Endometrial microvascular endothelial cells (primary cell): ENCODE results near the gene NUDT19. TPM values are rescaled to one million over a fixed set of nuclear protein-coding genes. Genes with fewer than 3 reads are reported as not detected.
"Not testable (repeated sequence)": the region's sequence is repeated elsewhere in the genome, so short reads cannot be mapped to it uniquely, and the experiment has no call there.

Experiments
- in situ Hi-C: cut with HindIII; loops from 2 replicates; pipeline ENCODE4 v1.10.0; 2017; ENCODE audit warnings: low sequenced_read_pairs, low pct_unique_long_range_greater_than_20kb; ENCODE audit errors: inconsistent ontology term
- total RNA-seq: library from RNA; depleted of rRNA; stranded (reverse); fragments of >200 nt; gene quantifications from one replicate; pipeline ENCODE4 v1.2.3, GENCODE V29; 2015; ENCODE audit errors: inconsistent ontology term

The NUDT19 gene
- total RNA-seq, 1 donor from 2014 or later, result 20.3 TPM

DNA sequence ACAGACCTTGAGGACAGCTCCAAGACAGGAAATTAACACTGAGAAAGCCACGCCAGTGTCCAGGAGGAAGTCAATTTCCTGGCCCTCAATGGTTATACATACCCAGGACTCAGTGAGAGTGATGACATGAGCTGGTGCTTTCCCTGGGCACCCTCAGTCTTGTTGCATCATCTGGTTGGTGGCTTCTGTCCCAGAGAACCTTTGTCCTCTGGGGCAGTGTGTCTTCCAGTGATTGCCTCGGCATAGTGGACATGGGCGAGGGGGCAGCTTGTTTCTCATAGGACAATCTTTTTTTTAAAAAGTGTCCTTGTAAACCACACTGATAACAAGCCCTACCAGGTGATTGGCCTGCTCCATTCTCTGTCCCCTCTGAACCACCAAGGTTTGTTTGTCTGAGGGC lies 5.2 kb downstream of the NUDT19 start:
- in situ Hi-C loops, result not testable (repeated sequence)

GRCh38 chr19:32700129-32700528 lies 8.5 kb downstream of the NUDT19 start:
- in situ Hi-C loops, result not testable (repeated sequence)

DNA sequence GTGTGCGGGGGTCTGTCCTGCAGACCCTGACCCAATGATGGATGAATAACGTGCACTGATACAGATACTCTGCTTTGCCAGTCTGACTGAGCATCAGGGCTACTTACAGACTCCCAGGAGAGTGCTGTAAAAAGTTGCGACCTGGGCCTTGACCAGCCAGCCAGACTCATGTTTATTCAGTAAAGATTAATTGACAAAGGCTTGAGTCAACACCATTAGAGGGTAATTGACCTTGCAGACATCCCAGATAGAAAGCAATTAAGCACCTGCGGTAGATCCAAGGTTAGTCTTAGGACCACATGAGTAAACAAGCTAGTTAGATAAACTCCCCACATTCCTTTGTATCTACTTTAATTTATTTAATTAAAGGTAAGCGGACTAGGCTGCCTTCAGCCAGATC lies 10.4 kb downstream of the NUDT19 start:
- in situ Hi-C loops, result no loop called here

DNA sequence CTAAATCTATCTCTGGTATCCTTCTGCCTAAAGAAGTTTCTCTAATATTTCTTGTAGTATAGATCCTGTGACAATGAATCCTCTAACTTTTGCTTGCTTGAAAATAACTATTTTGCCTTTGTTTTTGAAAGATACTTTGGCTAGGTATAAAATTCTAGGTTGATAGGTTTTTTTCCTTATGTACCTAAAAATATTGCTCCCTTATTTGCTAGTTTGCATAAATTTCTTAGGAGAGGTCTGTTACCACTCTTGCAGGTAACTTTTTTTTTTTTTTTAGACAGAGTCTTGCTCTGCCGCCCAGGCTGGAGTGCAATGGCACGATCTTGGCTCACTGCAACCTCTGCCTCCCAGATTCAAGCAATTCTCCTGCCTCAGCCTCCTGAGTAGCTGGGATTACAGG lies 12.4 kb downstream of the NUDT19 start:
- in situ Hi-C loops, result not testable (repeated sequence)

DNA sequence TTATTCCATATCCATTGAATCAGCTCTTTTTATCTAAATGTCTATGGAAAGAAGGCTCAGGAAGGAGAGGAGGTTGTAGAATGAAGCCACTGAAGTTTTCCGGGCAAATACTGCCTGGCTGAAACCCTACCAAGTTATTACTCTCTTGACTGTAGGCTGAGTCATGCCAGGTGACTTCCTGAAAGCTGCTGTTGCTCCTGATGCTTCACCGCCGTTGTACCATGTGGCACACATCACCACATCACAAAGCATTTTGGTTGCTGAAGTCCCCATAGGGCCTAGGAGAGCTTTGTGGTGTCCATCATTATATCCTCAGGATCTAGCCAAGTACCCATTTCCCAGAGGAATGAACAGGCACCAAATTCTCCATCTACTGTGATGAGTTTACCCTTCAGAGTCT lies 16.8 kb downstream of the NUDT19 start:
- in situ Hi-C loops, result no loop called here

GRCh38 chr19:32709032-32709431 lies 17.4 kb downstream of the NUDT19 start:
- in situ Hi-C loops, result no loop called here

DNA sequence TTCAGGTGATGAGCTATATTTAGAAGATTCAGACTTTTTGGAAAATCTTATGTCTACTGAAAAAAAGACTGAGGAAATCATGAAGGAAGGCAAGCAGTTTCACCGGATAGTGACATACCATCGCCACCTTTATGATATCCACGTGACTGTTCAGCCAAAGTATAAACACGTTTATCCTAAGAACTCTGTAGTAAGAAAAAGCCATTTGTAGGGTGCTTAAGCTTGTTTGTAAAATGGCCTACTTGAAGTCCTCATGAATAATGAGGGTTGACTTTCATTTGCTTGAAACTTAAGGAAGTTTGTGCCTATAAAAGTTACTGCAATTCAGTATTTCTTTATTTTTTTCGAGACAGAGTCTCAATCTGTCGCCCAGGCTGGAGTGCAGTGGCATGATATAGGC lies 20.1 kb downstream of the NUDT19 start:
- in situ Hi-C loops, result no loop called here

GRCh38 chr19:32716203-32716602 lies 24.6 kb downstream of the NUDT19 start:
- in situ Hi-C loops, result not testable (repeated sequence)

GRCh38 chr19:32717496-32717895 lies 25.9 kb downstream of the NUDT19 start:
- in situ Hi-C loops, result no loop called here

- in situ Hi-C loops, result no loop called here
These were observed 26.7 kb downstream of the NUDT19 start for GRCh38 chr19:32718286-32718685.

DNA sequence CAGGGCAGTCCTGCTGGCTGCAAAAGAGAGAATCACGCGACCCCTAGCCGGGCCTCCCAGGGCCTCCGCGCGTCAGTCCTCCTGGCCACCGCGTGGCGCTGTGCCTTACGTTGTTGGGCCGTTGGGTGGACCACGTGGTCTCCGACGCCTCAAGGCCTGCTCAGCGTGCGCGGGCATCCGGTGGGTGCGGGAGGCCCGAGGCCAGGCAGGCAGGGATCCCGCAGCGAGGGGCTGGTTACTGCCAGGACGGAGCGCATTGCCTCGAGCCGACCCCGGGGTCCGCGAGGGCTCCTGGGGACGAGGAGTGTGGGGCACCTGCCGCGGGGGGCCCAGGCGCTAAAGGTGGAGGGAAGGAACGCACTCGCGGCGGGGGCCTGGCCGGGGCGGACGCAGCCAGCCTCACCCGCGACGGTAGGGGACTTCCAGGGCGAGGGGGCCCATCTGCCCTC lies 28.0 kb downstream of the NUDT19 start, which contains the start of gene TDRD12:
TDRD12 (plus strand) TSS at position 157 of the 449 bp plus-strand sequence. CDS start 306 bp downstream, outside the sequence.
- in situ Hi-C loops, result no loop called here

DNA sequence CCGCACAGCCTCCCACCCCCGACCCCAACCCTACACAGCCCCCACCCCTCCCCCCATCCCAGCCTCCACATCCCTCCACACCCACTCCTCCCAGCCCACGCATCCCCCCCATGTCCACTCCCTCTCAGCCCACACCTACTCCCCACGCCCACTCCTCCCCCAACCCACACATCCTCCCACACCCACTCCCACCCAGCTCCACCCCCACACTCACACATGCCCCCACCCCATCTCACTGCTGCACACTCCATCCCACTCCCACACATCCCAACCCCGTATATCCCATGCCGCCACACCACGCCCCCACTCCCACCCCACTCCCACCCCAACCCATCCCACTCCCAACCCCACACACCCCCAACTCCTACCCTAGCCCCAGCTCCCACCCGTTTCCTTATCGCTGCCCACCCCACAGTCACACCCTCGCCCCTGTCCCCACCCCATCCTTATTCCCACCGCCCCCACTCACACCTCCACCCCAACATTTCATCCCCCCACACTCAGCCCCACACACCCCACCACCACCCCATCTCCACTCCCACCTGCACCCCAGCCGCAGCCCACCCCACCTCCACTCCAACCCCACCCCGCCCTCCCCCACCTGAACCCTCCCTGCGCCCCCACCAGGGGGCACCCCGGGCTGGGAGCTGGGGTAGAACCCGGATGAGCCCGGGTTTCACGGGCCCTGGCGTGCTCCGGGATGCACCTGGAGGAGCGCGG lies 28.8 kb downstream of the NUDT19 start:
- in situ Hi-C loops, result no loop called here

DNA sequence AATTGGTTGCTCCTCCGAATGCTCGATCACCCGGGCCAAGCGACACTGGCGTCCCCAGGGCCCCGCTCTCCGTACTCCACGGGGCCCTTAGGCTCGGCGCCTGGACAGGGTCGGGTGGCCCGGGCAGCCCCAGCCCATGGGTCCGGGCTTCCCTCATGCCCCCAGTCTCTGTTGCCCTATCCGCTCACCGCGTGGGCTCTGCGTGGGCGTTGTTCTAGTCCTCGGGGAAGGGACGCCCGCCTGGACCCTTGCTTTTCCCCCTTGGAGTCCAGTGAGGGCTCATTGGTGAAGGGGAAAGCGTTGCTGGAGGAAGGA lies 29.3 kb downstream of the NUDT19 start:
- in situ Hi-C loops, result no loop called here

- in situ Hi-C loops, result no loop called here
These were observed 44.3 kb downstream of the NUDT19 start for GRCh38 chr19:32735936-32736335.

GRCh38 chr19:32743021-32743420 lies 51.4 kb downstream of the NUDT19 start:
- in situ Hi-C loops, result no loop called here

DNA sequence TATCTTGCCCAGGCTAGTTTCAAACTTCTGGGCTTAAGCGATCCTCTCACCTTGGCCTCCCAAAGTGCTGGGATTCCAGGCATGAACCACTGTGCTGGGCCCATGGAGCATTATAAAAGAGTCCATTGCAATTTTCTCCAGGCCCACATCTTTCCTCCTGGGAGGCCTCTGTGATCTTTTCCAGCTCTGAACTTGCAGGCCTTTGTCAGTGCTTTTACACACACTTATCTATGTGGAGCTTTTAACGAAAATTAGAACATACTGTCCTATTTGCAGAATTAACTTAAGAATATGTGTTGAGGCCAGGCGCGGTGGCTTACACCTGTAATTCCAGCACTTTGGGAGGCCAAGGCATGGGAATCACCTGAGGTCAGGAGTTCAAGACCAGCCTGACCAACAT lies 51.8 kb downstream of the NUDT19 start:
- in situ Hi-C loops, result no loop called here

DNA sequence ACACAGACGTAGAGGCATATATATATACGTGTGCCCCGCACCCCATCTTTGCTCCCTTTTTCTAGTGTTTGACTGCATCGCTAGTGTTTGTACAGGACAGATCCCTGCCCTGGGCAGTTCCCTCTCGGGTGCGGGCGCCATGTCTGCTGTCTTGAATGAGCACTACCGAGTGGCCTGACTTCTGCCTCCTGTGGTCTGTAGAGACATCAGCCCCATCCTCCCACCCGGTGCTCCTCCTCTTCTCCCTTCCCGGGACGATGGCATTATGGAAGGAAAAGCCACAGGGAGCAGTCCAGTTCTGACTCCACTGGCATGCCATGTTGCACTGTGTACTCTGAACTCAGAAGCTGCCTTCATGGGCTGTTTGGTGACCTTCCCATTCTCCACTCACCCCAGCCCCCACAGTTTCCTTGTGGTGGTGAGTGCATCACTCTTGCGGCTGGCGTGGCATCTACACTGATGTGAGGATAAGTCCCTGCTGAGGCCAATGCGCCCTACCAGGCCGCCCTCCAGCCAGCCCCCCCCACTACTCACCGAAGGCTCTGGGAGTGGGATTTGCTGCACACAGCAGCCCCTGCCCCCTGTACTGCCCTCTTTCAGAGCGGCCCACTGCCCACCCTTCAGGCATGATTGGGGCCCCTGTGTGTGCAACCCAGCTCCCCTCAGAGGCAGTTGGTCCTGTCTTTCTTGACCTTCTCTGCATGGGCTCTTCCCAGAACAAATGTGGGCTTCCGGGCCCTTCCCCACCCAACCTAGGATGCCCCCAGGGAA lies 53.1 kb downstream of the NUDT19 start:
- in situ Hi-C loops, result no loop called here

- in situ Hi-C loops, result not testable (repeated sequence)
These were observed 54.1 kb downstream of the NUDT19 start for GRCh38 chr19:32745594-32746251.

DNA sequence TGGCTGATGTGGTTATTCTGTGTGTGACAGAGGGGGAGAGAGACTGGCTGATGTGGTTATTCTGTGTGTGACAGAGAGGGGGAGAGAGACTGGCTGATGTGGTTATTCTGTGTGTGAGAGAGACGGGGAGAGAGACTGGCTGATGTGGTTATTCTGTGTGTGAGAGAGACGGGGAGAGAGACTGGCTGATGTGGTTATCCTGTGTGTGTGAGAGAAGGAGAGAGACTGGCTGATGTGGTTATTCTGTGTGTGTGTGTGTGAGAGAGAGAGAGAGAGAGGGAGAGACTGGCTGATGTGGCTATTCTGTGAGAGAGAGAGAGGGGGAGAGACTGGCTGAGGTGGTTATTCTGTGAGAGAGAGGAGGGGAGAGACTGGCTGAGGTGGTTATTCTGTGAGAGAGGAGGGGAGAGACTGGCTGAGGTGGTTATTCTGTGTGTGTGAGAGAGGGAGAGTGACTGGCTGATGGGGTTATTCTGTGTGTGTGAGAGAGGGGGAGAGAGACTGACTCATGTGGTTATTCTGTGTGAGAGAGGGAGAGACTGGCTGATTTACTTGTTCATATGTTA lies 55.1 kb downstream of the NUDT19 start:
- in situ Hi-C loops, result not testable (repeated sequence)

DNA sequence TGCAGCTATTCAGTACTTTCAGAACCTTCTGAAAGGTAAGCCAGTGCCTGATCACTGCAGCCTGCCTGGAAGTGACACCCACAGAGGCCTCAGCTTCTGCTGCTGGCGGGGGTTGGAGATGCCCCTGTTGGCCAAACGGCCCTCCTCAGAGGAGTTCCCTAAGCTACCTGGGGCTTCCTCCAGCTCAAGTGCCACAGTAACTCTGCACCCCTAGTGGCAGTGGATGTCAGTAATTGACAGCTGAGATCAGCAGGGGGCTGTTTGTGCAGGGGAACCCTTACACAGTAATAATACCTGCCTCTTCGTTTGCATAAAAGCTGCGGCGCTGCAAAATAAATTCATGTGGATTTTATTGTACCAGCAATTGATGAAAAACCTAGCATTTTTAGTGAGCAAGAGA lies 56.9 kb downstream of the NUDT19 start:
- in situ Hi-C loops, result no loop called here
